Gastrocnemius medialis (tissue), 4 donors: ENCODE data around the gene ADGRD1.

Source experiments
- CTCF ChIP-seq, 5 experiments: fragments of 450-650 bp in 3 of 5; fragments of 200-600 bp in 2 of 5; sonication (generic) in 2 of 5; IDR thresholded peaks in 4 of 5; conservative IDR thresholded peaks in 1 of 5; 1 replicate in 4 of 5; 2 replicates in 1 of 5; pipeline ENCODE4 v1.5.1; 2016 to 2019; ENCODE audit warnings: antibody characterized with exemption in 5 of 5, mild to moderate bottlenecking in 3 of 5, moderate library complexity in 3 of 5
- POLR2A ChIP-seq, 2 donors: fragments of 450-650 bp; IDR thresholded peaks; one replicate each; pipeline ENCODE4 v1.6.1; 2017; ENCODE audit warnings: antibody characterized with exemption in 2 of 2, mild to moderate bottlenecking in 2 of 2, moderate library complexity in 2 of 2

GRCh38 chr12:130967636-130968035 is 13.9 kb downstream of the ADGRD1 start:
- TF ChIP-seq CTCF (IDR thresholded peaks at IDR 0.05 in 4 of 5, conservative IDR thresholded peaks at IDR 0.05 in 1 of 5) = no peak
- TF ChIP-seq POLR2A (IDR thresholded peaks at IDR 0.05) = no peak
